Loucy (cell line): Measurements from ENCODE around the gene KRTAP19-8.

Experiments used
- H2AFZ ChIP-seq: fragments of 200-600 bp; sonication (generic); 2 replicates; pipeline ENCODE4 v1.6.0; 2016; ENCODE audit warnings: antibody characterized with exemption, mild to moderate bottlenecking, low read length, moderate library complexity
- H3F3A ChIP-seq: fragments of 200-600 bp; 2 replicates; pipeline ENCODE4 v1.6.0; 2016; ENCODE audit warnings: antibody characterized with exemption, low read depth, mild to moderate bottlenecking
- H3K27me3 ChIP-seq: fragments of 200-600 bp; sonication (generic); 2 replicates; pipeline ENCODE4 v1.6.1; 2014; ENCODE audit warnings: low read length, mild to moderate bottlenecking; ENCODE audit not compliant: insufficient read depth, poor library complexity, severe bottlenecking
- H3K36me3 ChIP-seq: fragments of 200-600 bp; sonication (generic); 2 replicates; pipeline ENCODE4 v1.6.1; 2016; ENCODE audit warnings: low read length; ENCODE audit not compliant: insufficient read depth
- H3K4me1 ChIP-seq: fragments of 200-600 bp; sonication (generic); 2 replicates; pipeline ENCODE4 v1.5.1; 2014; ENCODE audit warnings: low read length, mild to moderate bottlenecking; ENCODE audit not compliant: insufficient read depth, poor library complexity, severe bottlenecking
- H3K4me2 ChIP-seq: fragments of 200-600 bp; sonication (generic); 2 replicates; pipeline ENCODE4 v1.6.0; 2014; ENCODE audit warnings: antibody characterized with exemption, low read length, low read depth, mild to moderate bottlenecking; ENCODE audit not compliant: poor library complexity, severe bottlenecking
- H3K4me3 ChIP-seq: fragments of 200-600 bp; sonication (generic); 2 replicates; pipeline ENCODE4 v1.5.1; 2014; ENCODE audit warnings: low read length, mild to moderate bottlenecking, mixed read lengths; ENCODE audit not compliant: poor library complexity, severe bottlenecking
- H3K79me2 ChIP-seq: fragments of 200-600 bp; sonication (generic); 2 replicates; pipeline ENCODE4 v1.6.1; 2014; ENCODE audit warnings: low read length; ENCODE audit not compliant: insufficient read depth
- H3K9ac ChIP-seq: fragments of 200-600 bp; sonication (generic); 2 replicates; pipeline ENCODE4 v1.6.0; 2014; ENCODE audit warnings: mild to moderate bottlenecking, low read depth, low read length, moderate library complexity; ENCODE audit not compliant: poor library complexity, severe bottlenecking
- H3K9me2 ChIP-seq: fragments of 200-600 bp; sonication (generic); replicated peaks from 2 replicates; pipeline ENCODE4 v1.6.1; 2016; ENCODE audit warnings: low read depth, low read length, mixed read lengths
- H3K9me3 ChIP-seq: fragments of 200-600 bp; sonication (generic); 2 replicates; pipeline ENCODE4 v1.6.1; 2014; ENCODE audit warnings: mild to moderate bottlenecking, antibody characterized with exemption, low read length, low read depth; ENCODE audit not compliant: insufficient read depth
- H4K20me1 ChIP-seq: fragments of 200-600 bp; sonication (generic); 2 replicates; pipeline ENCODE4 v1.6.0; 2014; ENCODE audit warnings: antibody characterized with exemption, low read length, mild to moderate bottlenecking; ENCODE audit not compliant: insufficient read depth, poor library complexity, severe bottlenecking
- CTCF ChIP-seq: fragments of 200-600 bp; sonication (generic); conservative IDR thresholded peaks from 2 replicates; pipeline ENCODE4 v1.5.1; 2014; ENCODE audit warnings: mild to moderate bottlenecking, antibody characterized with exemption, low read length
- EZH2phosphoT487 ChIP-seq: fragments of 200-600 bp; IDR thresholded peaks from 2 replicates; pipeline ENCODE4 v1.6.1; 2018; ENCODE audit warnings: antibody characterized with exemption, mild to moderate bottlenecking, moderate library complexity, borderline replicate concordance

Gene KRTAP19-8

GRCh38 chr21:31018232-31018631 is 20.0 kb downstream of the KRTAP19-8 start:
- H3K4me1 ChIP-seq, result no peaks in the 10 kb centered on the region
- no peak overlapping the region for H3K9ac ChIP-seq
- H3K36me3 ChIP-seq, result no peaks in the 10 kb centered on the region
- TF ChIP-seq CTCF (no peak), EZH2phosphoT487 (no peak)
- H3F3A ChIP-seq, result no peaks in the 10 kb centered on the region
- H3K27me3 ChIP-seq, result no peaks in the 10 kb centered on the region
- no peaks in the 10 kb centered on the region for H4K20me1 ChIP-seq
- no peak overlapping the region for H3K4me3 ChIP-seq
- no peak overlapping the region for H3K4me2 ChIP-seq
- no peaks in the 10 kb centered on the region for H3K79me2 ChIP-seq
- H3K9me2 ChIP-seq, result no peaks in the 10 kb centered on the region
- H2AFZ ChIP-seq, result no peak overlapping the region
- H3K9me3 ChIP-seq, result no peaks in the 10 kb centered on the region

- Histone ChIP-seq H3K4me3 (no peak overlapping the region), H3K9me2 (no peaks in the 10 kb centered on the region), H3K27me3 (no peaks in the 10 kb centered on the region), H2AFZ (no peak overlapping the region), H3K9ac (no peak overlapping the region), H3K36me3 (no peaks in the 10 kb centered on the region), H3K4me2 (no peak overlapping the region), H3K9me3 (no peaks in the 10 kb centered on the region), H3K4me1 (no peaks in the 10 kb centered on the region), H3F3A (no peaks in the 10 kb centered on the region), H4K20me1 (no peaks in the 10 kb centered on the region), H3K79me2 (no peaks in the 10 kb centered on the region)
- no peak for TF ChIP-seq EZH2phosphoT487
- TF ChIP-seq CTCF, result no peak
These were observed 23.4 kb downstream of the KRTAP19-8 start for GRCh38 chr21:31014891-31015290.

- Histone ChIP-seq H4K20me1 (no peaks in the 10 kb centered on the region), H3K9me2 (no peaks in the 10 kb centered on the region), H3K4me1 (no peaks in the 10 kb centered on the region), H3K9me3 (no peaks in the 10 kb centered on the region; the same call in 1 of the 2 replicates), H3K27me3 (no peaks in the 10 kb centered on the region), H2AFZ (no peak overlapping the region), H3K4me2 (no peak overlapping the region), H3F3A (no peaks in the 10 kb centered on the region), H3K79me2 (no peaks in the 10 kb centered on the region), H3K36me3 (no peaks in the 10 kb centered on the region), H3K9ac (no peak overlapping the region), H3K4me3 (no peak overlapping the region)
- TF ChIP-seq EZH2phosphoT487, result no peak
- TF ChIP-seq CTCF, result no peak
These were observed 25.9 kb downstream of the KRTAP19-8 start for GRCh38 chr21:31012133-31013089.
